ENCODE results near the gene PRDM15.

PRDM15 gene

GRCh38 chr21:41823166-41823565, 56.0 kb downstream of the PRDM15 start:
- peak; percentile 80 for DNase-seq
- Histone ChIP-seq H3K27me3 (replicated peaks; ENCODE audit: insufficient read depth, low read length) (no peaks in the 10 kb centered on the region), H3K4me1 (ENCODE audit: low read length) (peaks cover 16% of the 10 kb centered on the region), H3K79me2 (ENCODE audit: low read length) (no peaks in the 10 kb centered on the region), H4K20me1 (ENCODE audit: insufficient read depth, low read length) (no peaks in the 10 kb centered on the region), H3K4me3 (ENCODE audit: low read length) (peak overlapping the region; percentile 35; the same call in 1 of the 2 replicates), H2AFZ (ENCODE audit: low read length) (no peak overlapping the region), H3K9ac (ENCODE audit: low read length) (peak overlapping the region; percentile 29; the same call in 1 of the 2 replicates), H3K4me2 (ENCODE audit: low read depth, low read length) (peak overlapping the region; percentile 22; the same call in 1 of the 2 replicates), H3K27ac (ENCODE audit: low read length) (peak overlapping the region; percentile 75; the same call in 1 of the 2 replicates), H3K9me2 (replicated peaks; ENCODE audit: insufficient read depth, low read length) (no peaks in the 10 kb centered on the region), H3K36me3 (replicated peaks; ENCODE audit: insufficient read depth, low read length) (no peaks in the 10 kb centered on the region), H3F3A (ENCODE audit: insufficient read depth, low read length) (0 out of 2 replicates have a peak, but pooled peaks cover 4% of the 10 kb centered on the region), H3K9me3 (replicated peaks; ENCODE audit: insufficient read depth, low read length) (no peaks in the 10 kb centered on the region)
- TF ChIP-seq CTCF (IDR thresholded peaks at IDR 0.05; ENCODE audit: low read length) (no peak), EZH2 (optimal IDR thresholded peaks at IDR 0.05; ENCODE audit: low read depth, low read length) (no peak), EZH2phosphoT487 (IDR thresholded peaks at IDR 0.05; ENCODE audit: low read length) (no peak)

GRCh38 chr21:41821756-41822431, 57.2 kb downstream of the PRDM15 start:
- Histone ChIP-seq H3K9me3 (replicated peaks; ENCODE audit: insufficient read depth, low read length) (no peaks in the 10 kb centered on the region), H3K4me3 (ENCODE audit: low read length) (no peak overlapping the region), H4K20me1 (ENCODE audit: insufficient read depth, low read length) (no peaks in the 10 kb centered on the region), H3K9ac (ENCODE audit: low read length) (no peak overlapping the region), H3K27ac (ENCODE audit: low read length) (no peak overlapping the region), H3K9me2 (replicated peaks; ENCODE audit: insufficient read depth, low read length) (no peaks in the 10 kb centered on the region), H3K79me2 (ENCODE audit: low read length) (no peaks in the 10 kb centered on the region), H3K27me3 (replicated peaks; ENCODE audit: insufficient read depth, low read length) (no peaks in the 10 kb centered on the region), H3F3A (ENCODE audit: insufficient read depth, low read length) (peaks cover 13% of the 10 kb centered on the region), H3K4me1 (ENCODE audit: low read length) (peaks cover 18% of the 10 kb centered on the region), H3K4me2 (ENCODE audit: low read depth, low read length) (no peak overlapping the region), H3K36me3 (replicated peaks; ENCODE audit: insufficient read depth, low read length) (no peaks in the 10 kb centered on the region), H2AFZ (ENCODE audit: low read length) (no peak overlapping the region)
- TF ChIP-seq EZH2 (optimal IDR thresholded peaks at IDR 0.05; ENCODE audit: low read depth, low read length) (no peak), EZH2phosphoT487 (IDR thresholded peaks at IDR 0.05; ENCODE audit: low read length) (no peak), CTCF (IDR thresholded peaks at IDR 0.05; ENCODE audit: low read length) (no peak)
- no peak for DNase-seq

GRCh38 chr21:41821081-41821755, 57.9 kb downstream of the PRDM15 start:
- Histone ChIP-seq H3K4me3 (ENCODE audit: low read length) (no peak overlapping the region), H4K20me1 (ENCODE audit: insufficient read depth, low read length) (no peaks in the 10 kb centered on the region), H3K4me2 (ENCODE audit: low read depth, low read length) (no peak overlapping the region), H3K36me3 (replicated peaks; ENCODE audit: insufficient read depth, low read length) (no peaks in the 10 kb centered on the region), H3K9me3 (replicated peaks; ENCODE audit: insufficient read depth, low read length) (no peaks in the 10 kb centered on the region), H3K27ac (ENCODE audit: low read length) (no peak overlapping the region), H3F3A (ENCODE audit: insufficient read depth, low read length) (peaks cover 16% of the 10 kb centered on the region), H3K4me1 (ENCODE audit: low read length) (peaks cover 21% of the 10 kb centered on the region), H3K79me2 (ENCODE audit: low read length) (no peaks in the 10 kb centered on the region), H3K9me2 (replicated peaks; ENCODE audit: insufficient read depth, low read length) (no peaks in the 10 kb centered on the region), H2AFZ (ENCODE audit: low read length) (no peak overlapping the region), H3K27me3 (replicated peaks; ENCODE audit: insufficient read depth, low read length) (no peaks in the 10 kb centered on the region), H3K9ac (ENCODE audit: low read length) (no peak overlapping the region)
- TF ChIP-seq CTCF (IDR thresholded peaks at IDR 0.05; ENCODE audit: low read length) = no peak
- no peak for DNase-seq
